ENCODE results near the gene EPAS1. TPM values are rescaled to one million over a fixed set of nuclear protein-coding genes. Genes with fewer than 3 reads are reported as not detected.

The EPAS1 gene
- polyA plus RNA-seq, 3 donors from 2014 or later, result 0.05 to 0.69 (median 0.08) TPM

DNA sequence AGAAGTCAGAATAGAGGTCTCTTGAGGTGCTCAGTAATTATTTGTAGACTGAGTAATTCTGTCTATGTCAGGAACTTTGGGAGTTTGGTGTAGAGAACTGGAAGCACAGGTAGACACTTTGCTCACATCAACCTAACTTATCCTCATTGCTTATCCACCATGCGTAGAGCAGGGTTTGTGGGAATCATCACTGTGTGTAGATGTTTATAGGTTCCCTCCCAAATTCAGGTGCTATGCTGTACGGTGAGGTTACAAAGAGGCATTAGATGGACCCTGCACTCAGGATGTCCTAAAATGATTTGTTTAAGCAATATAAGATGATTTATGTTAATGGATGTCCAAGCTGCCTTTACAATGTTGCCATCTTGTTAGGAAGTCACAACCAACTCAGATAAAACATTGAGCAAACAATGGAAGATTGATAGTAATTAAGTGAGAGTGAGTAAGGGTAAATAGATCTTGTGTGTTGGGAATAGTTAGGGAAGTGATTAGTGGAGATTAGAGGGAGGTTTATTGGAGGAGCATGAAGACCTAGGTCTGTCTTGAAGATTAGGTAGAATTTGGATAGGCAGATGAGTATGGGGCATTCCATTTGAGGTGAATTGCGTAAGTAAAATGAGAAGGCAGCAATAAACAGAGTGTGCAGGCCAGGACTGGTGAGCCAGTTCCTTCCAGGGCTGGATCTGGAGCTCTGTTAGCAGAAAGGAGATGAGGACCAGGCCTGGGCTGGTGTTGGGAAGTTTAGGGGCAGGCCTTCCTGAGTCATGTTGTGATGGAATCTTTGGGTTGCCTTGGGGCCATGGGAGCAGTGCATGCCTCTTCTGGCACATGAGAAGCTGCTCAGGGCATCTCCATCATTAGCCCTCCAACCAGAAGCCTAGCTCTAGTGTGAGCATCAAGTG, 12.1 kb downstream of the EPAS1 start:
- H3K27me3 Mint-ChIP-seq (ENCODE audit: low read depth in 3 of 3), result peaks cover 0 to 13% (median 5%) of the 10 kb centered on the region in 3 donors
- H3K9me3 Mint-ChIP-seq, result no peaks in the 10 kb centered on the region
- no peak overlapping the region for H3K4me3 Mint-ChIP-seq
- H3K4me1 Mint-ChIP-seq, result peaks cover 9 to 11% of the 10 kb centered on the region in 2 donors
- no peak for DNase-seq
- H3K27ac Mint-ChIP-seq, result no peak overlapping the region
- peaks cover 0 to 4% (median 0%) of the 10 kb centered on the region in 3 donors for H3K36me3 Mint-ChIP-seq

DNA sequence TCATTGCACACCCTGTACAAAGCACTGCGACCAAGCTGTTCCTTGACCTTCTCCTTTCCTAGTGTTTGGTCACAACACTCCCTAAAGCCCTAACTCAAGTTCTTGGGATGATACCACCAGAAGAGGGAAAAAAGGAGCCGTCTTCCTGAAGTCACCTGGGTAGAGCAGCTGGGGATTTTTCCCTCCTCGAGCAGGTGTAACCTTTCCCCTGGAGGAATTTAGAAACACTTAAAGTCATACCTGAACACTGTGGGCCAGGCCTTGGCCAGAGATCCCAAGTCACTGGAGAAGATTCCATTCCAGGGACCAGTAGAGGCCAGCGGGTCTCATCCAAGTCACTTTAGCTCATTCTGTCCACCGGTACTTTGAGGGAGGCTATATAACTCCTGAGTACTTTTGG, 13.2 kb downstream of the EPAS1 start:
- Mint-ChIP-seq H3K4me1 (peaks cover 0 to 1% of the 10 kb centered on the region in 2 donors), H3K27ac (no peak overlapping the region), H3K9me3 (no peaks in the 10 kb centered on the region), H3K27me3 (ENCODE audit: low read depth in 3 of 3) (peaks cover 4 to 11% (median 4%) of the 10 kb centered on the region in 3 donors), H3K4me3 (no peak overlapping the region), H3K36me3 (peaks cover 0 to 4% (median 0%) of the 10 kb centered on the region in 3 donors)
- no peak for DNase-seq

DNA sequence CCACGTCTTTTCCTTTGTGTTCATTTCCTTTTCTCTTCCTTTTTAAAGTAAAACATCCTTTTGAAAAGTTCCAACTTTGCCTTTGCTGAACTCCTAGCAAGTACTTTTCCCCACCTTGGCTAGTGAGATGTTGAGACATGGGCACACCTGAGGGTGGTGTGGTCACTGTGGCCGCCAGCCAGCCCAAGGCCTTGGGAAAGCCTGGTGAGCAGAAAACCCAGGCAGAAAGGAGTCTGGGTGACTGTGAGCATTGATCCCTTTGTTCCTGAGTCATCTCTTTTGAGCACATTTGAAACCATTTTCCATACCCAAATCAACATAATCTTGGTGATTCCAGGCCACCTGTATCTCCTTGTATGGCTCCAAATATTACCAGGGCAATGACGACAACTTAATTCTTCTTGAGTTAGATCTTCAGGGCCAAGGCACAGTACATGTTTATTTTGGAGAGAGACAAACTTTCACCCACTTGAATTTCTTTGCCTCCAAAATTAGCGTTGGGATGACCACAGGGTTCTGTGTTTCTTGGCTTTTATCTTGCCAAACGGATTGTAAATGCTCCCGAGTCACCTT, 14.5 kb downstream of the EPAS1 start:
- H3K9me3 Mint-ChIP-seq, result no peaks in the 10 kb centered on the region
- peaks cover 0 to 4% (median 0%) of the 10 kb centered on the region in 3 donors for H3K36me3 Mint-ChIP-seq
- no peak overlapping the region for H3K27ac Mint-ChIP-seq
- no peak for DNase-seq
- H3K4me3 Mint-ChIP-seq, result no peak overlapping the region
- peaks cover 0 to 14% (median 4%) of the 10 kb centered on the region in 3 donors for H3K27me3 Mint-ChIP-seq (ENCODE audit: low read depth in 3 of 3)
- H3K4me1 Mint-ChIP-seq, result no peaks in the 10 kb centered on the region

DNA sequence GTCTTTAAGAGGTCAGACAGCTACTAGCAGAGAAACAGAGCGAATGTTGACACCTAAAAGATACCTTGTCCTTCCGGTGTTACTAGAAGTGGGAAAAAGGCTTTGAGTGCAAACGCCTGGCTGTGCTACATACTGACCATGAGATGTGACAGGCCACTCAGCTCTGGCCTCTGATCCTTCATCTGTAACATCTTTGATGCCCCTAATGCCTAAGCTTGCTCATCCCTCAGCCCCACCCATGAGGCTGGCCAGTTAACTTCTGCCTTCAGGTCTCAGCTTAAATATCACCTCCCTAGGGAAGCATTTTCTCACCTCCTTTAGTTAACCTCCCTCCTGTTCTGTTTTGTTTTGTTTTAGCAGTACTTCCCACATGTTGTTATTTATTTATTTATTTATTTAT, 15.9 kb downstream of the EPAS1 start:
- Mint-ChIP-seq H3K27ac (no peak overlapping the region), H3K4me3 (no peak overlapping the region), H3K9me3 (no peaks in the 10 kb centered on the region), H3K36me3 (peaks cover 0 to 4% (median 0%) of the 10 kb centered on the region in 3 donors), H3K4me1 (no peaks in the 10 kb centered on the region), H3K27me3 (ENCODE audit: low read depth in 3 of 3) (peaks cover 0 to 12% (median 7%) of the 10 kb centered on the region in 3 donors)
- no peak for DNase-seq

DNA sequence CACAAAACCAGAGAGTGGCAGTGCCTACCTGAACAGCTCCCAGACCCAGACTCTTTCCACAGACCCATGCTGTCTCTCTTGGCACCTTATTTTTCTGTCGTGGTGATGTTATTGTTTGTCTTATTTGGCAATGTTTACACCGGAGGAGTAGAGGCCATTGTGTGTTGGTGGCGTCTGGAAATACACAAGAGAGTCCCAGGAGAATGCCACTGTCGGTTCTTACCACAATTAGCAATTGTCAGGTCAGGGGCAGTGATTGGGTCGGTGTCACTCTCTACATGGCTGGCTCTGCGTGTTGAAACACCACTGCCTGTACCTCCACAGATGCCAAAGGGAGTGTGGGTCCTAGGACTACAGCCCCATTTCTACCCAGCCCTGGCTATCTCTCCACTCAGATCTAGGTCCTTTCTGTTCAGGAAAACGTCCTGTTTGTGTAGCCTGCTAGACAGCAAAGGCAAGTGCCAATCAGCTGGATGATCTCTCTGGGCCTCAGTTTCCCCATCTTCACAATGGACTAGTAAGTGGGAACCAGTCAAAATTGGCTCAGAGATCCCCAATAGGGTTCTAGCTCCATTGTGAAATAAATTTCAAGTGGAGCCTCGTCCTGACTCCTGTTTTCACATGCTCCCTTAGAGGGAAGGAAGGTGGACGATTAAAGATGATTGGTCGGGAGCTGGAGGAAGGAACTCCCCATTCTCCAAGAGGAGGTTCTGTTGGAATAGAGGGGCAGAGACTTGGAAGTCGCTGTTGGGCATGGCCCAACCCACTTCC, 17.0 kb downstream of the EPAS1 start:
- DNase-seq, result no peak
- Mint-ChIP-seq H3K4me3 (no peak overlapping the region), H3K9me3 (no peaks in the 10 kb centered on the region), H3K27me3 (ENCODE audit: low read depth in 3 of 3) (peaks cover 0 to 11% (median 7%) of the 10 kb centered on the region in 3 donors), H3K4me1 (no peaks in the 10 kb centered on the region), H3K27ac (no peak overlapping the region), H3K36me3 (peaks cover 0 to 2% (median 0%) of the 10 kb centered on the region in 3 donors)

DNA sequence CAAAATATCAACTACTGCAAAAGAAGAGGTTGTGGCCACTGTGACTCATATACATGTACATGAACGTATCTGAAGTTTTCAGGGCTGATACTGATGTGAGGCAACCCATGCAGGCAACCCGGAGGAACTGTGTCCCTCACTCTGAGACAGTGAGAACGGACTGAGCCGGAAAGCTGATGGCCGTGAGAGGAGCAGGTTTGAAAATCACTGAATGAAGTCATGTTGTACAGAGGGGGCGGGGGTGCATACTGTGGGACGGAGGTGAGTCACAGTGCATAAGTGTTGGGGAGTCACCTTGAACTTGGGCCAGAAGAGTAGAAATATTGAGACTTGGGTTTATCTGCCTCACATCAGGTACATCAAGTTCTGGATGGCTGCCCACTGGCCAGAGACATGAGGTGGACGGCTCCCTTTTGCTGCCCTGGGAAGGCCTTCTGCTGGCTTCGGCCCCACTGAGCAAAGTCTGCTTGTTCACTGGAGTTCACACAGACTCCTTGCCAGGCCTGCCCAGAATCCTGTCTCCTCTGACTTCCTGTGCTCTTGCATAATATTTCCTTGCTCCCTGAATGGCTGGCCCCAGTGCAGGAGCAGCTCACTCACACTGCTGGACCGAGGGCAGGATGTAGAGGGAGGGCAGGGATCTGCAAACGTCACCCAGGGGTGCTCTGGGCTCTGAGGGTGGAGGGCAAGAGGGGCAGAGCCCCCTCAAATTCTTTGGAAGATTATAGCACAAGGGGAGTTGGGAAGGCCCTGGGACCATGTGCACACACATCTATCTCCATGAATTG, 18.1 kb downstream of the EPAS1 start:
- Mint-ChIP-seq H3K4me1 (no peaks in the 10 kb centered on the region), H3K4me3 (no peak overlapping the region), H3K36me3 (no peaks in the 10 kb centered on the region), H3K27ac (no peak overlapping the region), H3K27me3 (ENCODE audit: low read depth in 3 of 3) (peaks cover 0 to 12% (median 7%) of the 10 kb centered on the region in 3 donors), H3K9me3 (no peaks in the 10 kb centered on the region)
- no peak for DNase-seq

DNA sequence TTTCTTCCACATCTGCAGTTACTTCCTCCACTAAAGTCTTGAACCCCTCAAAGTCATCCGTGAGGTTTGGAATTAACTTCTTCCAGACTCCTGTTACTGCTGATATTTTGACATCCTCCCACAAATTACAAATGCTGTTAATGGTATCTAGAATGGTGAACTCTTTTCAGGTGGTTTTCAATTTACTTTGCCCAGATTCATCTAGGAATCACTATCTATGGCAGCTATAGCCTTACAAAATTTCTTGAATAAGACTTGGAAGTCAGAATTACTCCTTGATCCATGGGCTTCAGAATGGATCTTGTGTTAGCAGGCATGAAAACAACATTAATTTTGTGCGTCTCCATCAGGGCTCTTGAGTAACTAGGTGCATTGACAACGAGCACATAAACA, 19.9 kb downstream of the EPAS1 start:
- no peaks in the 10 kb centered on the region for H3K36me3 Mint-ChIP-seq
- peaks cover 0 to 13% (median 7%) of the 10 kb centered on the region in 3 donors for H3K27me3 Mint-ChIP-seq (ENCODE audit: low read depth in 3 of 3)
- H3K4me1 Mint-ChIP-seq, result no peaks in the 10 kb centered on the region
- H3K4me3 Mint-ChIP-seq, result no peak overlapping the region
- no peak for DNase-seq
- H3K9me3 Mint-ChIP-seq, result no peaks in the 10 kb centered on the region
- H3K27ac Mint-ChIP-seq, result no peak overlapping the region

DNA sequence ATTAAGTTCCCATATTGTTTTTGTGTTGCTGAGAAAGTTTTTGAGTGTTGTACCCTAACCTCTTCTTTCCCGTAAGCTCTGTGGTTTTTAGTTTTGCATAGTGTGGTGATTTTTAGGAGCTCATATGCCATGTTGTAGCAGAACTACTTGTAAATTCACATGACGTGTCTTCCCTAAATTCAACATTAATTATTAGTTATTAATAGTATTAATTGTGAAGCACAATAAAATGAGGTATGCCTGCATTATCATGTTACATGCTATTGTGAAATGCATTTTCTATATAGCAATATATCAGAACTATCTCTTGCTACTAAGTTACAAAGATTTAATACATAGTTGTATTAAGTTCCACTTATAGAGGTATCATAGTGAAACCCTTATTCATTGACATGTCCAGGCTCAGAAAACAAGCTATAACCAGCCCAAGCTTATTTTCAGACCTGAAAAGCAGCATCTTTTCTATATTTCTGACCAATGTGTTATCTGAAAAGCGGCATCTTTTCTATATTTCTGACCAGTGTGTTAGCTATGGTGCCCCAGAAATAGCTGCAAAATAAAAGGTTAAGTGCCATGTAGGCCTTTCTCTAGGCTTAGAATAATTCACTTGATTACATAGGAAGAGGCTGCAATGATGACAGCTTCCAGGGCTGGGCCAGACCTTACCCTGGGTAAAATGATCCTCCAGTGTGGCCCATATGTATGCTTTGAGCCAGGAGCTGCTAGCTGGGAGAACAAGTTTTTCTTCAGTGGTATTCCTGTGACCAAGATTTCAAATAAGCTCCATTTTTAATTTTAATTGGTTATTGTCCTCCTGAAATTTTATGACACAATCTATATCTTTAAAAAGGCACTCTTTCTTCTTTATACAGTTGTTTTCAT, 21.6 kb downstream of the EPAS1 start:
- peaks cover 0 to 9% (median 7%) of the 10 kb centered on the region in 3 donors for H3K27me3 Mint-ChIP-seq (ENCODE audit: low read depth in 3 of 3)
- H3K36me3 Mint-ChIP-seq, result no peaks in the 10 kb centered on the region
- H3K4me1 Mint-ChIP-seq, result no peaks in the 10 kb centered on the region
- H3K4me3 Mint-ChIP-seq, result no peak overlapping the region
- no peak for DNase-seq
- no peak overlapping the region for H3K27ac Mint-ChIP-seq
- no peaks in the 10 kb centered on the region for H3K9me3 Mint-ChIP-seq

DNA sequence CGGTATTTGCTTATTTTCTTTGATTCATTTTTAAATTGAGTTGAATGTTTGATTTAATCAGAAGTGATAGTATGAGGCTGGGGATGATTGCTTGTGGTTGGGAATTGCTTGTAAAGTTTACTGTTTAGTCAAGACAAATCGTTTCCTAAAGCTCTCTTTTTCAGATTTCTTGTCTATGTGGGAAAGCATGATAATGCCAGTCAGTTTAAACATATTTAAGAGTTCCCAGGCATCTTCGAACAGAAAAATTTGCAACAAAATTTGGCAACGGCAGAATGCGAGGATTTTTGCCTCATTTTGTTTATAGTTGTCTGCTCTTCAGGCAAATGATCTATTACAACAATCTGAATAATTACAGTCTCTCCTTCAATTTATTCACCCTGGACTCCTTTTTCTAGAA, 22.5 kb downstream of the EPAS1 start:
- H3K36me3 Mint-ChIP-seq, result no peaks in the 10 kb centered on the region
- DNase-seq, result no peak
- no peaks in the 10 kb centered on the region for H3K4me1 Mint-ChIP-seq
- H3K9me3 Mint-ChIP-seq, result no peaks in the 10 kb centered on the region
- no peak overlapping the region for H3K27ac Mint-ChIP-seq
- peaks cover 0 to 6% (median 4%) of the 10 kb centered on the region in 3 donors for H3K27me3 Mint-ChIP-seq (ENCODE audit: low read depth in 3 of 3)
- no peak overlapping the region for H3K4me3 Mint-ChIP-seq

DNA sequence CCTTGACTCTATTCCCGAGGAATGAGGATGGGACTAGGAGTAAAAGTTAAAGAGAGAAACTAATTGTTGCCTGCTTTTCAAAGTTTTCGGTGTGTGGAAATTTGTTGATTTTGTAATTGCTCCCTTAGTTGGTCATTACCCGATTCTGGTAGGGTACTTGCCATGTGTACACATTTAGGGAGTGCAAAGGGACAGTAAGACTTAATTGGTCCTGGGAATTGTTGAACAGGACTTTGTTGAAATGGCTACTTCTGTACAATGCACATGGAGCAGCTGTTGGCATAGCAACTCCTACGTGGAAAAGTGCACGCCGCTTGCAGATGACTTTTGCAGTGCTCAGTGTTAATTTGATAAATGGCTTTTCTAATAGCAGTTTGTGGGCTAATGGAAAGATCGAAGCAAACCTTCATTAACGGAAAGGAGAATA, 22.9 kb downstream of the EPAS1 start:
- DNase-seq, result no peak
- no peaks in the 10 kb centered on the region for H3K9me3 Mint-ChIP-seq
- H3K27ac Mint-ChIP-seq, result no peak overlapping the region
- no peak overlapping the region for H3K4me3 Mint-ChIP-seq
- H3K4me1 Mint-ChIP-seq, result no peaks in the 10 kb centered on the region
- H3K27me3 Mint-ChIP-seq (ENCODE audit: low read depth in 3 of 3), result peaks cover 0 to 6% (median 3%) of the 10 kb centered on the region in 3 donors
- H3K36me3 Mint-ChIP-seq, result no peaks in the 10 kb centered on the region

DNA sequence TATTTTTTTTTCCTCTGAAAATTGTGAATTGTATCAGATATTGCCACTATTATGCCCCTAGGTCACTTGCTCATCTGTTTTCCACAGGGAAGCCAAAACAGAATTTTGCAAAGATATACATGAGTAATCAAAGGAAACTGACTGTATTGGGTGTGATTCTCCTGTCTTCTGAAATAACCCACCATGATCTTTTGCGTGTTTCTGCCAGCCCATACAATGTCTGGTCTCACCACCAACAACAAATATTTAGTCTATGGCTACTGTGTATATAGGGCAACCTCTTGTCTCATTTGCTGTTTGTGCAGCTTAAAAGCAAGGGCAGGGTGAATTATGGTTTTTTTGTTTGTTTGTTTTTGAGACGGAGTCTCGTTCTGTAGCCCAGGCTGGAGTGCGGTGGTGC, 26.5 kb downstream of the EPAS1 start:
- H3K4me1 Mint-ChIP-seq, result peaks cover 3 to 7% of the 10 kb centered on the region in 2 donors

DNA sequence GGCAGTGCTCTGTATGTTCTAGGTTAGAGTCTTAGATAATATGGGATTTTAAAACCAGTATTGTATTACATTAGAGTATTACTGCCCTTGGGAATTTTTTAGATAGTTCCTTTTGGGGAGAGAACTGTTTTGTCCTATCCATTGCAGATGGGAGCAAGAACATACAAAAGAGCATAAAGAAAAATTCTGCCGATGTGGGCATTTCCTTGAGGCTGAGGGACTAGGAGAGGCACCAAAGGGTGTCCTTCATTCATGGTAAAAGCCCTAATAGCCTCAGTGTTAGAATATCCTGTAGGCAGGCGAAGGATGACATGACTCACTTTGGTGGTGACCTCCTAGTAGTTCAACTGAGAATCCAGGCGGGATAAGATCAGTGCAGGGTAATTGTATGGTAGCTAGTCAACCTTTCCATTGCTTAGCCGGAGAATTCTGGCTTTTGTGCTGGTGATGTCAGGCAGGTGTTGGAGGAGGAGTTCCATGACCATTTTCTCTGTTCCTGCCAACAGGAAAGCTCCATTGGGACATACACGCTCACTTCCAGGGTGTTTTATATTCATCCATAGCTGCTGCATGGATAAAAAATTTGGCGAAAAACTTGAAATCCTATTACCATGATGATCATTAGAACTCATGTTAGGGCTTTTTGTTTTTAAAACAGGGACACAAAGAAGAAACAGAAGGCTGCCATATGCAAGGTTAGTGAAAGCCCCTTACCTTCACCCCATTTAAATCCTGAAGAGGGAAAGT, 28.1 kb downstream of the EPAS1 start:
- Mint-ChIP-seq H3K27me3 (ENCODE audit: low read depth in 3 of 3) (peaks cover 0 to 4% (median under 1%) of the 10 kb centered on the region in 3 donors), H3K9me3 (no peaks in the 10 kb centered on the region)
- DNase-seq, result no peak

More for the DNA sequence above, 26.5 kb downstream of the EPAS1 start:
- Mint-ChIP-seq H3K27me3 (ENCODE audit: low read depth in 3 of 3) (peaks cover 0 to 4% (median 2%) of the 10 kb centered on the region in 3 donors), H3K36me3 (no peaks in the 10 kb centered on the region), H3K4me3 (no peak overlapping the region), H3K27ac (peak overlapping the region in 1 of 6 donors; percentile 12), H3K9me3 (no peaks in the 10 kb centered on the region)
- no peak for DNase-seq

More for the DNA sequence above, 28.1 kb downstream of the EPAS1 start:
- Mint-ChIP-seq H3K36me3 (no peaks in the 10 kb centered on the region), H3K4me1 (peaks cover 3 to 8% of the 10 kb centered on the region in 2 donors), H3K4me3 (no peak overlapping the region), H3K27ac (no peak overlapping the region)

Data from immature natural killer cell (primary cell).